WTC11 (cell line): Measurements from ENCODE around the gene NLRC5.

Experiments
- CTCF ChIP-seq: fragments of 200-600 bp; IDR thresholded peaks from 2 replicates; pipeline ENCODE4 v1.8.0; 2022; ENCODE audit warnings: antibody characterized with exemption
- GABPB1 ChIP-seq: sonication (generic); formaldehyde crosslinking; IDR thresholded peaks from 2 replicates; pipeline ENCODE4 v1.8.1; 2023; ENCODE audit warnings: mild to moderate bottlenecking, missing genetic modification reagents
- JUN ChIP-seq: sonication (generic); formaldehyde crosslinking; IDR thresholded peaks from 2 replicates; pipeline ENCODE4 v1.8.0; 2023; ENCODE audit warnings: mild to moderate bottlenecking, missing genetic modification reagents
- MAX ChIP-seq: sonication (generic); formaldehyde crosslinking; IDR thresholded peaks from 2 replicates; pipeline ENCODE4 v1.8.0; 2022; ENCODE audit warnings: mild to moderate bottlenecking, missing genetic modification reagents

- TF ChIP-seq CTCF = no peak
- TF ChIP-seq MAX (CRISPR knock-in tag) = no peak
- TF ChIP-seq JUN (CRISPR knock-in tag) = no peak
- no peak for TF ChIP-seq GABPB1 (CRISPR knock-in tag)
These were observed 126.3 kb downstream of the NLRC5 start for GRCh38 chr16:57115514-57116182.
